Endometrial microvascular endothelial cells (primary cell): ENCODE data around the gene ABCA5. TPM values are rescaled to one million over a fixed set of nuclear protein-coding genes. Genes with fewer than 3 reads are reported as not detected.

Source experiments
- in situ Hi-C: cut with HindIII; loops from 2 replicates; pipeline ENCODE4 v1.10.0; 2017; ENCODE audit warnings: low sequenced_read_pairs, low pct_unique_long_range_greater_than_20kb; ENCODE audit errors: inconsistent ontology term
- total RNA-seq: library from RNA; depleted of rRNA; stranded (reverse); fragments of >200 nt; gene quantifications from one replicate; pipeline ENCODE4 v1.2.3, GENCODE V29; 2015; ENCODE audit errors: inconsistent ontology term

ABCA5 gene
- total RNA-seq: 25.9 TPM

GRCh38 chr17:69327060-69327831, at the start of gene ABCA5:
ABCA5 (minus strand) TSS chr17:69327133; CDS start chr17:69314415, 12,718 bp downstream.
- in situ Hi-C loops: no loop called here

GRCh38 chr17:69375229-69375628, 48.3 kb upstream of the ABCA5 start:
- in situ Hi-C loops: no loop called here

GRCh38 chr17:69373069-69373468, 46.1 kb upstream of the ABCA5 start:
- in situ Hi-C loops: no loop called here

GRCh38 chr17:69367298-69367697, 40.4 kb upstream of the ABCA5 start:
- in situ Hi-C loops: no loop called here

GRCh38 chr17:69363488-69364210, 36.7 kb upstream of the ABCA5 start:
- in situ Hi-C loops: no loop called here

- in situ Hi-C loops: no loop called here
These were observed 34.2 kb upstream of the ABCA5 start for GRCh38 chr17:69361156-69361555.

- in situ Hi-C loops: no loop called here
These were observed 32.0 kb upstream of the ABCA5 start for GRCh38 chr17:69358688-69359596.

GRCh38 chr17:69357701-69358100, 30.8 kb upstream of the ABCA5 start:
- in situ Hi-C loops: no loop called here

- in situ Hi-C loops: no loop called here
These were observed 29.7 kb upstream of the ABCA5 start for GRCh38 chr17:69356625-69357024.

GRCh38 chr17:69350911-69351310, 24.0 kb upstream of the ABCA5 start:
- in situ Hi-C loops: no loop called here

GRCh38 chr17:69348429-69348828, 21.5 kb upstream of the ABCA5 start:
- in situ Hi-C loops: no loop called here

- in situ Hi-C loops: no loop called here
These were observed 19.8 kb upstream of the ABCA5 start for GRCh38 chr17:69346766-69347165.

- in situ Hi-C loops: no loop called here
These were observed 18.0 kb upstream of the ABCA5 start for GRCh38 chr17:69344939-69345338.

- in situ Hi-C loops: no loop called here
These were observed 16.1 kb upstream of the ABCA5 start for GRCh38 chr17:69342896-69343644.

- in situ Hi-C loops: no loop called here
These were observed 13.0 kb upstream of the ABCA5 start for GRCh38 chr17:69339937-69340336.

GRCh38 chr17:69336996-69337395, 10.1 kb upstream of the ABCA5 start:
- in situ Hi-C loops: no loop called here

GRCh38 chr17:69336580-69336979, 9.6 kb upstream of the ABCA5 start:
- in situ Hi-C loops: no loop called here

GRCh38 chr17:69335058-69335457, 8.1 kb upstream of the ABCA5 start:
- in situ Hi-C loops: no loop called here

- in situ Hi-C loops: no loop called here
These were observed 6.6 kb upstream of the ABCA5 start for GRCh38 chr17:69333561-69333960.
